ENCODE data around the gene AXIN1. TPM values are rescaled to one million over a fixed set of nuclear protein-coding genes. Genes with fewer than 3 reads are reported as not detected.

Gene AXIN1
- polyA plus RNA-seq, 1 experiment = 3.5 TPM

- no peak for DNase-seq (ENCODE audit: low read depth, low spot score)
- H3K27me3 ChIP-seq (ENCODE audit: control insufficient read depth, insufficient read depth, low read length) = no peaks in the 10 kb centered on the region
- ChIA-PET POLR2A (no interaction called here), CTCF (no interaction called here)
- no peak for TF ChIP-seq CTCF (IDR thresholded peaks at IDR 0.05; ENCODE audit: low read depth, low read length)
- no peaks in the 10 kb centered on the region; the same call in 1 of the 2 replicates for H3K9me3 ChIP-seq (ENCODE audit: control insufficient read depth, insufficient read depth, low read length)
- H3K27ac ChIP-seq (ENCODE audit: low read depth, low read length) = no peak overlapping the region
- no peak overlapping the region for H3K4me3 ChIP-seq (ENCODE audit: low read depth, low read length)
These were observed 48.6 kb downstream of the AXIN1 start for GRCh38 chr16:303760-304505.

GRCh38 chr16:301950-302349 is 50.6 kb downstream of the AXIN1 start:
- POLR2A ChIA-PET = no interaction called here
- Histone ChIP-seq H3K27me3 (ENCODE audit: control insufficient read depth, insufficient read depth, low read length) (no peaks in the 10 kb centered on the region), H3K27ac (ENCODE audit: low read depth, low read length) (no peak overlapping the region), H3K9me3 (ENCODE audit: control insufficient read depth, insufficient read depth, low read length) (no peaks in the 10 kb centered on the region; the same call in 1 of the 2 replicates), H3K4me3 (ENCODE audit: low read depth, low read length) (no peak overlapping the region)
- no peak for DNase-seq (ENCODE audit: low read depth, low spot score)
- TF ChIP-seq CTCF (IDR thresholded peaks at IDR 0.05; ENCODE audit: low read depth, low read length) = no peak
- CTCF ChIA-PET = no interaction called here

- Histone ChIP-seq H3K4me3 (ENCODE audit: low read depth, low read length) (no peak overlapping the region), H3K27me3 (ENCODE audit: control insufficient read depth, insufficient read depth, low read length) (no peaks in the 10 kb centered on the region), H3K9me3 (ENCODE audit: control insufficient read depth, insufficient read depth, low read length) (no peaks in the 10 kb centered on the region; the same call in 1 of the 2 replicates), H3K27ac (ENCODE audit: low read depth, low read length) (no peak overlapping the region)
- CTCF ChIA-PET = no interaction called here
- no peak for DNase-seq (ENCODE audit: low read depth, low spot score)
- POLR2A ChIA-PET = no interaction called here
- no peak for TF ChIP-seq CTCF (IDR thresholded peaks at IDR 0.05; ENCODE audit: low read depth, low read length)
These were observed 51.3 kb downstream of the AXIN1 start for GRCh38 chr16:301235-301634.

GRCh38 chr16:297832-298231 is 54.7 kb downstream of the AXIN1 start:
- Histone ChIP-seq H3K27me3 (ENCODE audit: control insufficient read depth, insufficient read depth, low read length) (no peaks in the 10 kb centered on the region), H3K9me3 (ENCODE audit: control insufficient read depth, insufficient read depth, low read length) (no peaks in the 10 kb centered on the region; the same call in 1 of the 2 replicates), H3K4me3 (ENCODE audit: low read depth, low read length) (no peak overlapping the region), H3K27ac (ENCODE audit: low read depth, low read length) (no peak overlapping the region)
- CTCF ChIA-PET = no interaction called here
- POLR2A ChIA-PET = no interaction called here
- TF ChIP-seq CTCF (IDR thresholded peaks at IDR 0.05; ENCODE audit: low read depth, low read length) = no peak
- no peak for DNase-seq (ENCODE audit: low read depth, low spot score)

- DNase-seq (ENCODE audit: low read depth, low spot score) = no peak
- Histone ChIP-seq H3K27ac (ENCODE audit: low read depth, low read length) (no peak overlapping the region), H3K9me3 (ENCODE audit: control insufficient read depth, insufficient read depth, low read length) (no peaks in the 10 kb centered on the region; the same call in 1 of the 2 replicates), H3K4me3 (ENCODE audit: low read depth, low read length) (no peak overlapping the region), H3K27me3 (ENCODE audit: control insufficient read depth, insufficient read depth, low read length) (no peaks in the 10 kb centered on the region)
- ChIA-PET POLR2A (no interaction called here), CTCF (no interaction called here)
- no peak for TF ChIP-seq CTCF (IDR thresholded peaks at IDR 0.05; ENCODE audit: low read depth, low read length)
These were observed 55.6 kb downstream of the AXIN1 start for GRCh38 chr16:296806-297510.
